H1 (cell line): ENCODE results near the gene TMEM135.

Experiments used
- CREB1 ChIP-seq: IDR thresholded peaks from 2 replicates; pipeline ENCODE4 v1.6.1; 2012; ENCODE audit warnings: inconsistent platforms
- EGR1 ChIP-seq: IDR thresholded peaks from 2 replicates; pipeline ENCODE4 v1.6.1; 2011; ENCODE audit warnings: low read depth, low read length, borderline replicate concordance
- EP300 ChIP-seq, 2 experiments: IDR thresholded peaks; 1 replicate in 1 of 2; 2 replicates in 1 of 2; pipeline ENCODE4 v1.6.1; 2011 to 2012; ENCODE audit warnings: low read depth in 2 of 2, low read length in 2 of 2, mild to moderate bottlenecking in 2 of 2, borderline replicate concordance in 1 of 2, inconsistent platforms in 1 of 2, moderate library complexity in 1 of 2
- GABPA ChIP-seq: IDR thresholded peaks from 2 replicates; pipeline ENCODE4 v1.6.1; 2011; ENCODE audit warnings: mild to moderate bottlenecking, low read length, moderate library complexity, borderline replicate concordance; ENCODE audit not compliant: insufficient read depth
- TF ChIP-seq, protein P1 (sequence below), 3 experiments: IDR thresholded peaks; 1 replicate in 2 of 3; 2 replicates in 1 of 3; pipeline versions ENCODE4 v1.5.1 to v1.6.1; 2011; ENCODE audit warnings: low read length in 3 of 3, mild to moderate bottlenecking in 3 of 3, inconsistent platforms in 2 of 3, low read depth in 1 of 3, moderate library complexity in 1 of 3; ENCODE audit not compliant: insufficient read depth in 1 of 3; ENCODE audit errors: control extremely low read depth in 1 of 3

DNA sequence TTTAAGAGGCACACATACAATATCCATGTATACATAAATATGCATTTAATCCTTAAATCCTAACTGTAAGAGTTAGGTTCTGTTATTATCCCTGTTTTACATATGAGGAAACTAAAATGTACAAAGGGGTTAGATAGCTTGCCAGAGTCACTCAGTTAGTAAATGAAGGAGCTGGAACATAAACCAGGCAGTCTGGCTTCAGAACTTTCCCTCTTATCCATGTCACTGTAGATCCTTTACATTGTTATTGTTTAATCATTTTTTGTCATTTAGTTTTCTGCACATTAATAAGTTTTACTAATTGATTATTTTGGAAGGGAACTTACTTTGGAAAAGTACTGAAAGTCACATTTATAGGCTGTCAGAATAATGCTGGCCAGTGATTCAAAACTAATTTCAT is 282.4 kb downstream of the TMEM135 start:
- TF ChIP-seq, protein P1, sequence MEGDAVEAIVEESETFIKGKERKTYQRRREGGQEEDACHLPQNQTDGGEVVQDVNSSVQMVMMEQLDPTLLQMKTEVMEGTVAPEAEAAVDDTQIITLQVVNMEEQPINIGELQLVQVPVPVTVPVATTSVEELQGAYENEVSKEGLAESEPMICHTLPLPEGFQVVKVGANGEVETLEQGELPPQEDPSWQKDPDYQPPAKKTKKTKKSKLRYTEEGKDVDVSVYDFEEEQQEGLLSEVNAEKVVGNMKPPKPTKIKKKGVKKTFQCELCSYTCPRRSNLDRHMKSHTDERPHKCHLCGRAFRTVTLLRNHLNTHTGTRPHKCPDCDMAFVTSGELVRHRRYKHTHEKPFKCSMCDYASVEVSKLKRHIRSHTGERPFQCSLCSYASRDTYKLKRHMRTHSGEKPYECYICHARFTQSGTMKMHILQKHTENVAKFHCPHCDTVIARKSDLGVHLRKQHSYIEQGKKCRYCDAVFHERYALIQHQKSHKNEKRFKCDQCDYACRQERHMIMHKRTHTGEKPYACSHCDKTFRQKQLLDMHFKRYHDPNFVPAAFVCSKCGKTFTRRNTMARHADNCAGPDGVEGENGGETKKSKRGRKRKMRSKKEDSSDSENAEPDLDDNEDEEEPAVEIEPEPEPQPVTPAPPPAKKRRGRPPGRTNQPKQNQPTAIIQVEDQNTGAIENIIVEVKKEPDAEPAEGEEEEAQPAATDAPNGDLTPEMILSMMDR (IDR thresholded peaks at IDR 0.05; ENCODE audit: control extremely low read depth in 1 of 3, insufficient read depth in 1 of 3, low read depth in 1 of 3, low read length in 3 of 3) = no peak
- no peak for TF ChIP-seq GABPA
- TF ChIP-seq CREB1 = no peak
- no peak for TF ChIP-seq EP300 (IDR thresholded peaks at IDR 0.05; ENCODE audit: borderline replicate concordance in 1 of 2, low read depth in 2 of 2, low read length in 2 of 2)
- no peak for TF ChIP-seq EGR1
